ENCODE measurements around the gene BPIFA2. TPM values are rescaled to one million over a fixed set of nuclear protein-coding genes. Genes with fewer than 3 reads are reported as not detected.

BPIFA2 gene
- total RNA-seq, 1 experiment from 2014 or later, result not detected

- H3K9me3 Mint-ChIP-seq (ENCODE audit: low read depth, unreplicated experiment), result no peaks in the 10 kb centered on the region
- H3K4me1 Mint-ChIP-seq (ENCODE audit: low read depth, unreplicated experiment), result no peaks in the 10 kb centered on the region
- CTCF ChIA-PET, result no interaction called here
- no peak overlapping the region for H3K27ac Mint-ChIP-seq (ENCODE audit: unreplicated experiment)
- no TSS peak for BruUV-seq (replicated peaks)
- H3K4me3 Mint-ChIP-seq (ENCODE audit: low read depth, unreplicated experiment), result no peak overlapping the region
- no peak for TF ChIP-seq CTCF (IDR thresholded peaks at IDR 0.05; ENCODE audit: unreplicated experiment)
- no peak for DNase-seq
- no peaks in the 10 kb centered on the region for H3K36me3 Mint-ChIP-seq (ENCODE audit: insufficient read depth, unreplicated experiment)
- intact Hi-C loops (cut with micrococcal nuclease; ENCODE audit: unreplicated experiment), result no loop called here
- H3K27me3 Mint-ChIP-seq (ENCODE audit: unreplicated experiment), result peaks cover 82% of the 10 kb centered on the region
Observed at GRCh38 chr20:33224399-33224798, 56.4 kb downstream of the BPIFA2 start.

- no peaks in the 10 kb centered on the region for H3K36me3 Mint-ChIP-seq (ENCODE audit: insufficient read depth, unreplicated experiment)
- peaks cover 95% of the 10 kb centered on the region for H3K27me3 Mint-ChIP-seq (ENCODE audit: unreplicated experiment)
- H3K9me3 Mint-ChIP-seq (ENCODE audit: low read depth, unreplicated experiment), result no peaks in the 10 kb centered on the region
- H3K4me3 Mint-ChIP-seq (ENCODE audit: low read depth, unreplicated experiment), result no peak overlapping the region
- TF ChIP-seq CTCF (IDR thresholded peaks at IDR 0.05; ENCODE audit: unreplicated experiment), result no peak
- CTCF ChIA-PET, result interaction anchor here (0.6 to 0.9 kb wide), 3 partner anchors 8 to 934 kb away, joined by 3 to 5 read pairs (median 4); no protein-coding TSS in a partner anchor
- intact Hi-C loops (cut with micrococcal nuclease; ENCODE audit: unreplicated experiment), result no loop called here
- H3K27ac Mint-ChIP-seq (ENCODE audit: unreplicated experiment), result no peak overlapping the region
- no TSS peak for BruUV-seq (replicated peaks)
- no peaks in the 10 kb centered on the region for H3K4me1 Mint-ChIP-seq (ENCODE audit: low read depth, unreplicated experiment)
- DNase-seq, result no peak
Observed at GRCh38 chr20:33229843-33230242, 61.9 kb downstream of the BPIFA2 start.

Other genes with a start within 250 kb of the BPIFA2 start
- gene SUN5, start 163.7 kb upstream of the BPIFA2 start, total RNA-seq (2022), result not detected in 2 replicates
- not detected in 2 replicates for gene BPIFB2, start 160.5 kb upstream of the BPIFA2 start, total RNA-seq (2022)
- gene BPIFB6, start 136.5 kb upstream of the BPIFA2 start, total RNA-seq (2022), result not detected in 2 replicates
- gene BPIFB3, start 114.3 kb upstream of the BPIFA2 start, total RNA-seq (2022), result not detected in 2 replicates
- gene BPIFB4, start 88.5 kb upstream of the BPIFA2 start, total RNA-seq (2022), result not detected in 2 replicates
- gene BPIFA3, start 49.2 kb downstream of the BPIFA2 start, total RNA-seq (2022), result not detected in 2 replicates
- gene BPIFA1, start 67.8 kb downstream of the BPIFA2 start, total RNA-seq (2022), result not detected in 2 replicates
- 8.5 and 9.2 TPM in 2 replicates for gene BPIFB1, start 115.1 kb downstream of the BPIFA2 start, total RNA-seq (2022)
- 63.6 and 65.8 TPM in 2 replicates for gene CDK5RAP1, start 233.4 kb downstream of the BPIFA2 start, total RNA-seq (2022)